WTC11 (cell line): ENCODE measurements around the gene COL19A1. TPM values are rescaled to one million over a fixed set of nuclear protein-coding genes. Genes with fewer than 3 reads are reported as not detected.

Experiments
- ATAC-seq: fragments of 200-7000 bp; cut with Tn5 transposase; 2 replicates; pipeline ENCODE4 v1.10.0; 2021; ENCODE audit warnings: mild to moderate bottlenecking, moderate library complexity
- CTCF ChIA-PET: fragments of 300-600 bp; sonication (Branson Sonifier 250); formaldehyde crosslinking; loops from one replicate; lab custom pipeline; 2021; ENCODE audit warnings: antibody characterized with exemption; lab: Charles Lee
- POLR2A ChIA-PET: fragments of 350-600 bp; sonication (Branson Sonifier 250); formaldehyde crosslinking; loops from one replicate; lab custom pipeline; 2021; ENCODE audit warnings: antibody characterized with exemption; lab: Charles Lee
- DNase-seq: peaks from one replicate; pipeline ENCODE4 v3.0.0; 2021; ENCODE audit warnings: low spot score
- H3K27ac Mint-ChIP-seq: 2 replicates; pipeline ENCODE4 v1.8.0; 2021; ENCODE audit warnings: mixed read lengths
- H3K27me3 Mint-ChIP-seq: 2 replicates; pipeline ENCODE4 v1.8.0; 2021; ENCODE audit warnings: low read depth, mild to moderate bottlenecking, moderate library complexity, mixed read lengths
- H3K36me3 Mint-ChIP-seq: 2 replicates; pipeline ENCODE4 v1.8.0; 2021; ENCODE audit warnings: mixed read lengths
- H3K4me1 Mint-ChIP-seq: 2 replicates; pipeline ENCODE4 v1.8.0; 2022; ENCODE audit warnings: mixed read lengths
- H3K4me3 Mint-ChIP-seq: 2 replicates; pipeline ENCODE4 v1.8.0; 2021; ENCODE audit warnings: mild to moderate bottlenecking, moderate library complexity, mixed read lengths
- H3K9me3 Mint-ChIP-seq: 2 replicates; pipeline ENCODE4 v1.8.0; 2021; ENCODE audit warnings: mixed read lengths
- AR ChIP-seq: fragments of 250-450 bp; sonication (Bioruptor Pico); IDR thresholded peaks from 2 replicates; pipeline ENCODE4 v1.9.0; 2021; ENCODE audit warnings: mild to moderate bottlenecking
- CDX4 ChIP-seq: fragments of 250-450 bp; sonication (Bioruptor Pico); IDR thresholded peaks from 2 replicates; pipeline ENCODE4 v1.9.0; 2021; ENCODE audit warnings: moderate library complexity, mild to moderate bottlenecking, inconsistent platforms, borderline replicate concordance
- CREB1 ChIP-seq: sonication (generic); formaldehyde crosslinking; IDR thresholded peaks from 2 replicates; pipeline ENCODE4 v1.8.0; 2023; ENCODE audit warnings: mild to moderate bottlenecking, missing genetic modification reagents
- CREM ChIP-seq: sonication (generic); formaldehyde crosslinking; IDR thresholded peaks from 2 replicates; pipeline ENCODE4 v1.8.1; 2022; ENCODE audit warnings: mild to moderate bottlenecking, missing genetic modification reagents, moderate library complexity
- E2F5 ChIP-seq: sonication (generic); formaldehyde crosslinking; IDR thresholded peaks from 2 replicates; pipeline ENCODE4 v1.8.1; 2022; ENCODE audit warnings: mild to moderate bottlenecking, moderate library complexity, missing genetic modification reagents
- ELF4 ChIP-seq: sonication (generic); formaldehyde crosslinking; IDR thresholded peaks from 2 replicates; pipeline ENCODE4 v1.8.1; 2022; ENCODE audit warnings: low read depth, mild to moderate bottlenecking, moderate library complexity, missing genetic modification reagents
- EMX1 ChIP-seq: fragments of 250-450 bp; sonication (Bioruptor Pico); IDR thresholded peaks from 2 replicates; pipeline ENCODE4 v1.8.0; 2021; ENCODE audit warnings: mild to moderate bottlenecking
- ESRRA ChIP-seq: sonication (generic); formaldehyde crosslinking; IDR thresholded peaks from 2 replicates; pipeline ENCODE4 v1.8.1; 2022; ENCODE audit warnings: mild to moderate bottlenecking, missing genetic modification reagents, borderline replicate concordance
- FOXJ3 ChIP-seq: sonication (generic); formaldehyde crosslinking; IDR thresholded peaks from 2 replicates; pipeline ENCODE4 v1.9.0; 2021; ENCODE audit warnings: missing genetic modification reagents, mild to moderate bottlenecking, borderline replicate concordance
- MXD4 ChIP-seq: fragments of 250-450 bp; sonication (Bioruptor Pico); IDR thresholded peaks from 2 replicates; pipeline ENCODE4 v1.8.0; 2021; ENCODE audit warnings: mild to moderate bottlenecking, moderate library complexity, borderline replicate concordance
- NFATC4 ChIP-seq: fragments of 250-450 bp; sonication (Bioruptor Pico); IDR thresholded peaks from 2 replicates; pipeline ENCODE4 v1.9.0; 2021; ENCODE audit warnings: mild to moderate bottlenecking
- NR2C2 ChIP-seq: sonication (generic); formaldehyde crosslinking; IDR thresholded peaks from 2 replicates; pipeline ENCODE4 v1.8.0; 2022; ENCODE audit warnings: mild to moderate bottlenecking, missing genetic modification reagents
- NR3C1 ChIP-seq: sonication (generic); formaldehyde crosslinking; conservative IDR thresholded peaks from 2 replicates; pipeline ENCODE4 v1.8.1; 2023; ENCODE audit warnings: low read depth, mild to moderate bottlenecking, missing genetic modification reagents
- PRDM15 ChIP-seq: sonication (generic); formaldehyde crosslinking; IDR thresholded peaks from 2 replicates; pipeline ENCODE4 v1.8.0; 2022; ENCODE audit warnings: missing genetic modification reagents
- PREB ChIP-seq: sonication (generic); formaldehyde crosslinking; IDR thresholded peaks from 2 replicates; pipeline ENCODE4 v1.8.1; 2022; ENCODE audit warnings: mild to moderate bottlenecking, missing genetic modification reagents, moderate library complexity, borderline replicate concordance
- SMAD3 ChIP-seq: sonication (generic); formaldehyde crosslinking; IDR thresholded peaks from 2 replicates; pipeline ENCODE4 v1.8.0; 2022; ENCODE audit warnings: missing genetic modification reagents, mild to moderate bottlenecking, borderline replicate concordance
- SMAD4 ChIP-seq: sonication (generic); formaldehyde crosslinking; IDR thresholded peaks from 2 replicates; pipeline ENCODE4 v1.8.0; 2022; ENCODE audit warnings: mild to moderate bottlenecking, missing genetic modification reagents
- TCF7 ChIP-seq: sonication (generic); formaldehyde crosslinking; IDR thresholded peaks from 2 replicates; pipeline ENCODE4 v1.8.0; 2022; ENCODE audit warnings: mild to moderate bottlenecking, low read depth, missing genetic modification reagents, moderate library complexity
- USF2 ChIP-seq: sonication (generic); formaldehyde crosslinking; IDR thresholded peaks from 2 replicates; pipeline ENCODE4 v1.8.1; 2023; ENCODE audit warnings: mild to moderate bottlenecking, missing genetic modification reagents, moderate library complexity
- ZNF317 ChIP-seq: sonication (generic); formaldehyde crosslinking; IDR thresholded peaks from 2 replicates; pipeline ENCODE4 v1.8.1; 2023; ENCODE audit warnings: low read depth, mild to moderate bottlenecking, moderate library complexity, missing genetic modification reagents, borderline replicate concordance
- ZNF416 ChIP-seq: fragments of 250-450 bp; sonication (Bioruptor Pico); IDR thresholded peaks from 2 replicates; pipeline ENCODE4 v1.9.0; 2021; ENCODE audit warnings: mild to moderate bottlenecking, inconsistent platforms
- ZNF423 ChIP-seq: fragments of 250-450 bp; sonication (Bioruptor Pico); IDR thresholded peaks from 2 replicates; pipeline ENCODE4 v2.1.2; 2022; ENCODE audit warnings: mild to moderate bottlenecking, moderate library complexity
- ZNF425 ChIP-seq: fragments of 250-450 bp; sonication (Bioruptor Pico); conservative IDR thresholded peaks from 2 replicates; pipeline ENCODE4 v1.9.0; 2021; ENCODE audit warnings: mild to moderate bottlenecking
- total RNA-seq: library from RNA; stranded (reverse); gene quantifications from 3 replicates; pipeline ENCODE4 v1.2.3, GENCODE V29; 2021

Gene COL19A1
- total RNA-seq, 1 experiment from 2014 or later, result not detected

- TF ChIP-seq EMX1 (CRISPR knock-in tag) (no peak), USF2 (CRISPR knock-in tag) (no peak), FOXJ3 (CRISPR knock-in tag) (no peak), ZNF317 (no peak), ZNF423 (no peak)
Measured at GRCh38 chr6:70133246-70133645, 266.9 kb downstream of the COL19A1 start (continued).

- ChIA-PET CTCF (interaction anchor here (1.7 kb wide), 1 partner anchor 26 kb away, joined by 5 read pairs; no protein-coding TSS in a partner anchor), POLR2A (no interaction called here)
- H3K9me3 Mint-ChIP-seq, result no peaks in the 10 kb centered on the region
- DNase-seq (no peak), ATAC-seq (no peak)
- peaks cover 47% of the 10 kb centered on the region for H3K4me1 Mint-ChIP-seq
- H3K27ac Mint-ChIP-seq, result no peak overlapping the region
- no peaks in the 10 kb centered on the region for H3K36me3 Mint-ChIP-seq
- peaks cover 7% of the 10 kb centered on the region; the same call in 1 of the 2 replicates for H3K27me3 Mint-ChIP-seq
- no peak overlapping the region for H3K4me3 Mint-ChIP-seq
- TF ChIP-seq AR (no peak), CREB1 (CRISPR knock-in tag) (no peak), FOXJ3 (CRISPR knock-in tag) (no peak), PRDM15 (CRISPR knock-in tag) (no peak), MXD4 (CRISPR knock-in tag) (no peak), CDX4 (no peak), NR2C2 (CRISPR knock-in tag) (no peak), CREM (CRISPR knock-in tag) (no peak), SMAD4 (no peak), ZNF425 (CRISPR knock-in tag) (no peak), ZNF416 (CRISPR knock-in tag) (no peak), ESRRA (CRISPR knock-in tag) (no peak), PREB (CRISPR knock-in tag) (no peak), SMAD3 (CRISPR knock-in tag) (no peak), ELF4 (CRISPR knock-in tag) (no peak), NFATC4 (CRISPR knock-in tag) (no peak), NR3C1 (CRISPR knock-in tag) (no peak), TCF7 (no peak), E2F5 (CRISPR knock-in tag) (no peak)
Measured at GRCh38 chr6:70134542-70134941, 268.2 kb downstream of the COL19A1 start.
